Measurements from ENCODE around the gene MS4A14.
"Not testable (repeated sequence)": the region's sequence is repeated elsewhere in the genome, so short reads cannot be mapped to it uniquely, and the experiment has no call there.

The MS4A14 gene

GRCh38 chr11:60396382-60396781, at the start of gene MS4A14:
MS4A14 (plus strand) TSS chr11:60396459; CDS start chr11:60396579, 120 bp downstream.
- no peak for FAIRE-seq

- no peak for FAIRE-seq
Measured at GRCh38 chr11:60347084-60347797, 49.0 kb upstream of the MS4A14 start.

- FAIRE-seq: no peak
Measured at GRCh38 chr11:60348116-60348515, 48.1 kb upstream of the MS4A14 start.

GRCh38 chr11:60349990-60350389, 46.3 kb upstream of the MS4A14 start:
- no peak for FAIRE-seq

- FAIRE-seq: no peak
Measured at GRCh38 chr11:60357771-60358170, 38.5 kb upstream of the MS4A14 start.

- no peak for FAIRE-seq
Measured at GRCh38 chr11:60360621-60361020, 35.6 kb upstream of the MS4A14 start.

- no peak for FAIRE-seq
Measured at GRCh38 chr11:60362241-60362640, 34.0 kb upstream of the MS4A14 start.

GRCh38 chr11:60363542-60364470, 32.5 kb upstream of the MS4A14 start:
- FAIRE-seq: peak; percentile 89

GRCh38 chr11:60366262-60366904, 29.9 kb upstream of the MS4A14 start:
- FAIRE-seq: not testable (repeated sequence)

GRCh38 chr11:60367009-60367408, 29.2 kb upstream of the MS4A14 start:
- no peak for FAIRE-seq

GRCh38 chr11:60367896-60368295, 28.4 kb upstream of the MS4A14 start:
- FAIRE-seq: no peak

GRCh38 chr11:60370252-60370810, 25.9 kb upstream of the MS4A14 start:
- no peak for FAIRE-seq

GRCh38 chr11:60370811-60371298, 25.4 kb upstream of the MS4A14 start:
- FAIRE-seq: no peak

- no peak for FAIRE-seq
Measured at GRCh38 chr11:60371386-60371785, 24.9 kb upstream of the MS4A14 start.

- no peak for FAIRE-seq
Measured at GRCh38 chr11:60371854-60372253, 24.4 kb upstream of the MS4A14 start.

GRCh38 chr11:60372767-60373166, 23.5 kb upstream of the MS4A14 start:
- FAIRE-seq: no peak

- FAIRE-seq: no peak
Measured at GRCh38 chr11:60375316-60375715, 20.9 kb upstream of the MS4A14 start.

- no peak for FAIRE-seq
Measured at GRCh38 chr11:60376601-60377000, 19.7 kb upstream of the MS4A14 start.

- FAIRE-seq: no peak
Measured at GRCh38 chr11:60377401-60378136, 18.7 kb upstream of the MS4A14 start.

- no peak for FAIRE-seq
Measured at GRCh38 chr11:60378354-60378753, 17.9 kb upstream of the MS4A14 start, which contains the start of gene MS4A7. MS4A7 (plus strand) TSS chr11:60378532; CDS start chr11:60383142, 4,610 bp downstream.

GRCh38 chr11:60389279-60389910, 6.9 kb upstream of the MS4A14 start:
- no peak for FAIRE-seq

- FAIRE-seq: no peak
Measured at GRCh38 chr11:60390419-60390818, 5.8 kb upstream of the MS4A14 start.
